Body of pancreas (tissue), 4 donors: ENCODE measurements around the gene SASH3. TPM values are rescaled to one million over a fixed set of nuclear protein-coding genes. Genes with fewer than 3 reads are reported as not detected.

Source experiments
- ATAC-seq: fragments of 150-250 bp; one replicate; pipeline ENCODE4 v1.9.1; 2016
- DNase-seq, 4 donors: peaks; one replicate each; pipeline ENCODE4 v3.0.0-alpha.2; 2019
- H3K27ac ChIP-seq, 4 donors: fragments of 200-600 bp; sonication (generic); 1 replicate in 3 of 4; 2 replicates in 1 of 4; pipeline versions ENCODE4 v1.5.1 to v1.6.1; 2016 to 2019; ENCODE audit warnings: mild to moderate bottlenecking in 1 of 4, mixed read lengths in 1 of 4, moderate library complexity in 1 of 4
- H3K27me3 ChIP-seq, 2 donors: fragments of 200-600 bp; sonication (generic); one replicate each; pipeline ENCODE4 v1.6.0; 2016; ENCODE audit warnings: mild to moderate bottlenecking in 1 of 2
- H3K36me3 ChIP-seq, 2 donors: fragments of 200-600 bp; sonication (generic); replicated peaks in 1 of 2; 2 replicates each; pipeline ENCODE4 v1.5.1; 2016; ENCODE audit warnings: low read depth in 2 of 2; ENCODE audit not compliant: insufficient read depth in 1 of 2
- H3K4me1 ChIP-seq: fragments of 200-600 bp; sonication (generic); one replicate; pipeline ENCODE4 v1.6.0; 2016
- H3K4me3 ChIP-seq, 2 donors: fragments of 200-600 bp; sonication (generic); 1 replicate in 1 of 2; 2 replicates in 1 of 2; pipeline ENCODE4 v1.5.1; 2016 to 2019
- H3K9me3 ChIP-seq, 3 donors: fragments of 200-600 bp; sonication (generic); 1 replicate in 2 of 3; 2 replicates in 1 of 3; pipeline ENCODE4 v1.5.1; 2016
- POLR2A ChIP-seq, 3 donors: fragments of 450-650 bp; IDR thresholded peaks; one replicate each; pipeline ENCODE4 v1.6.1; 2016; ENCODE audit warnings: antibody characterized with exemption in 3 of 3, mild to moderate bottlenecking in 2 of 3
- WGBS, 2 donors: methylation state at CpG; one replicate each; pipeline ENCODE4 v1.1.5; 2017; 5-methylcytosine and 5-hydroxymethylcytosine counted together
- intact Hi-C: fragments of 100-400 bp; cut with DNase I; formaldehyde crosslinking; loops from one replicate; pipeline ENCODE4 v1.15.1; 2023
- total RNA-seq, 2 donors: library from RNA; depleted of rRNA; stranded (reverse); fragments of >200 nt; gene quantifications; one replicate each; pipeline ENCODE4 v1.1.0, GENCODE V29; 2016
- TF ChIP-seq, protein P1 (sequence below), 7 experiments: fragments of 450-650 bp in 4 of 7; fragments of 200-600 bp in 3 of 7; sonication (generic) in 3 of 7; IDR thresholded peaks; one replicate each; pipeline ENCODE4 v1.5.1; 2016 to 2019; ENCODE audit warnings: antibody characterized with exemption in 7 of 7

SASH3 gene
- total RNA-seq, 2 donors from 2014 or later: 3.6 TPM

DNA sequence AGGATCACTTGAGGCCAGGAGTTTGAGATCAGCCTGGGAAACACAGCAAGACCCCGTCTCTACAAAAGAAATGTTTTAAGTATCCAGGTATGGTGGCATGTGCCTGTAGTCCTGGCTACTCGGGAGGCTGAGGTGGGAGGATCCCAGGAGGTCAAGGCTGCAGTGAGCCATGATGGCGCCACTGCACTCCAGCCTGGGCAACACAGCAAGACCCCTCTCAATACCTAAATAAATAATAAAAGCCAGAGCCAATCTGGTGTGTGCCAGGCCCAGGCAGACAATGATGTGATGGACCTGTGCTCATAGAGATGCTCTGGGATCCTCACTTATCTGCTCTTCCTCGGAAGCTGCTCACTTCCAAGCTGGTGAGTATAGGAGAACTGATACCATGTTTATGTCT is 18.2 kb upstream of the SASH3 start:
- 74 to 93% methylated on average over 4 of the region's 4 CpGs for WGBS, 2 donors

DNA sequence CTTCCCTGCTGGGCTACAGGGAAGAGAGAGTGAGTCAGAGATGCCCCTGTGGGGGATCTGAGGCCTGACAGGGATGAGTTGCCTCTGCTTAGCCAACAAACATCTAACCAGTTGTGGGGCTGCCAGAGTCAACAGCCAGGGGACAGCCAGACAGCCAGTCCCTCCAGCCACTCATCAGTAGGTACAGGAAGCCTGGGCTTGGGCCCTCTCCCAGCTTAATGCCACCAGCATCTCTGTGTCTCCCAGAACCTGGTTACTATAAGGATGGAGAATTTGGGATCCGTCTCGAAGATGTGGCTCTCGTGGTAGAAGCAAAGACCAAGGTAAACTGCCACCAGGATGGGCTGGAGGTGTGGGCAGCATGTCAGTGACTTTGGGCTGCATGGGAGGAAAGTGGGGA is 17.3 kb upstream of the SASH3 start:
- no peak overlapping the region for H3K4me3 ChIP-seq
- TF ChIP-seq, protein P1, sequence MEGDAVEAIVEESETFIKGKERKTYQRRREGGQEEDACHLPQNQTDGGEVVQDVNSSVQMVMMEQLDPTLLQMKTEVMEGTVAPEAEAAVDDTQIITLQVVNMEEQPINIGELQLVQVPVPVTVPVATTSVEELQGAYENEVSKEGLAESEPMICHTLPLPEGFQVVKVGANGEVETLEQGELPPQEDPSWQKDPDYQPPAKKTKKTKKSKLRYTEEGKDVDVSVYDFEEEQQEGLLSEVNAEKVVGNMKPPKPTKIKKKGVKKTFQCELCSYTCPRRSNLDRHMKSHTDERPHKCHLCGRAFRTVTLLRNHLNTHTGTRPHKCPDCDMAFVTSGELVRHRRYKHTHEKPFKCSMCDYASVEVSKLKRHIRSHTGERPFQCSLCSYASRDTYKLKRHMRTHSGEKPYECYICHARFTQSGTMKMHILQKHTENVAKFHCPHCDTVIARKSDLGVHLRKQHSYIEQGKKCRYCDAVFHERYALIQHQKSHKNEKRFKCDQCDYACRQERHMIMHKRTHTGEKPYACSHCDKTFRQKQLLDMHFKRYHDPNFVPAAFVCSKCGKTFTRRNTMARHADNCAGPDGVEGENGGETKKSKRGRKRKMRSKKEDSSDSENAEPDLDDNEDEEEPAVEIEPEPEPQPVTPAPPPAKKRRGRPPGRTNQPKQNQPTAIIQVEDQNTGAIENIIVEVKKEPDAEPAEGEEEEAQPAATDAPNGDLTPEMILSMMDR (IDR thresholded peaks at IDR 0.05): no peak
- TF ChIP-seq POLR2A (IDR thresholded peaks at IDR 0.05): no peak
- DNase-seq (no peak), ATAC-seq (no peak)
- no peaks in the 10 kb centered on the region for H3K27me3 ChIP-seq
- no peaks in the 10 kb centered on the region for H3K4me1 ChIP-seq
- no peaks in the 10 kb centered on the region for H3K9me3 ChIP-seq
- 64 to 73% methylated on average over 3 of the region's 3 CpGs for WGBS, 2 donors
- H3K27ac ChIP-seq: no peak overlapping the region
- no peaks in the 10 kb centered on the region for H3K36me3 ChIP-seq
- intact Hi-C loops: no loop called here

More for the DNA sequence above, 18.2 kb upstream of the SASH3 start:
- H3K4me1 ChIP-seq: no peaks in the 10 kb centered on the region
- DNase-seq (no peak), ATAC-seq (no peak)
- H3K36me3 ChIP-seq: no peaks in the 10 kb centered on the region
- intact Hi-C loops: no loop called here
- no peaks in the 10 kb centered on the region for H3K27me3 ChIP-seq
- TF ChIP-seq POLR2A (IDR thresholded peaks at IDR 0.05): no peak
- TF ChIP-seq, protein P1 (IDR thresholded peaks at IDR 0.05): no peak
- H3K4me3 ChIP-seq: no peak overlapping the region
- H3K9me3 ChIP-seq: no peaks in the 10 kb centered on the region
- no peak overlapping the region for H3K27ac ChIP-seq

DNA sequence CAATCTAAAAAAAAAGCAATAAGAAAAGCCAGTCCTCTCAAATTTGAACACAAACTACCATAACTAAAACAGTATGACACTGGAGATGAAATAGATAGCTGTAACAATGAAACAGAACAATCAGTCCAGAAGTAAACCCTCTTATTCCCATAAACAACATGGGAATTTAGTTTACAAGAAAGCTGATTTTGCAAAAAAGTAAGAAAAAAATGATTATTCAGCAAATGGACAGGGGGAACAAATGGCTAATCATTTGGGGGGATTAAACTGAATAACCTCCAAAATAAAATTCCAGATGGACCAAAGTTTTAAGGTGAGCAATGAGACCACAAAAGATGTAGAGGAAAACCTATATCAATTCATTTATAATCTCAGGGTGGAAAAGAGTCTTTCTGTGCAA is 16.1 kb upstream of the SASH3 start:
- ATAC-seq (no peak), DNase-seq (no peak)
- no peaks in the 10 kb centered on the region for H3K36me3 ChIP-seq
- no peaks in the 10 kb centered on the region for H3K27me3 ChIP-seq
- intact Hi-C loops: no loop called here
- H3K9me3 ChIP-seq: no peaks in the 10 kb centered on the region
- no peak overlapping the region for H3K27ac ChIP-seq
- H3K4me1 ChIP-seq: no peaks in the 10 kb centered on the region
- no peak overlapping the region for H3K4me3 ChIP-seq
- TF ChIP-seq, protein P1 (IDR thresholded peaks at IDR 0.05): no peak
- TF ChIP-seq POLR2A (IDR thresholded peaks at IDR 0.05): no peak

DNA sequence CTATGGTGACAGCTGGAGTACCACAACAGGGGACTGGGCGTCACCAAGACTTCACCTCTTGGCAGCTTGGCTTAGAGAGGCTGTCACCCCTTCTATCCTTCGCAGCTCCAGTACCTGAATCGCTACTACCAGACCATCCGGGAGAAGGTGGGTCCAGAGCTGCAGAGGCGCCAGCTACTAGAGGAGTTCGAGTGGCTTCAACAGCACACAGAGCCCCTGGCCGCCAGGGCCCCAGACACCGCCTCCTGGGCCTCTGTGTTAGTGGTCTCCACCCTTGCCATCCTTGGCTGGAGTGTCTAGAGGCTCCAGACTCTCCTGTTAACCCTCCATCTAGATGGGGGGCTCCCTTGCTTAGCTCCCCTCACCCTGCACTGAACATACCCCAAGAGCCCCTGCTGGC is 11.6 kb upstream of the SASH3 start:
- no peaks in the 10 kb centered on the region for H3K27me3 ChIP-seq
- ATAC-seq (no peak), DNase-seq (no peak)
- no peaks in the 10 kb centered on the region for H3K36me3 ChIP-seq
- TF ChIP-seq, protein P1 (IDR thresholded peaks at IDR 0.05): no peak
- TF ChIP-seq POLR2A (IDR thresholded peaks at IDR 0.05): no peak
- intact Hi-C loops: no loop called here
- 85% methylated on average over 8 of the region's 8 CpGs; no CpG with 5 or more reads in 1 of the 2 donors for WGBS, 2 donors
- no peak overlapping the region for H3K4me3 ChIP-seq
- no peaks in the 10 kb centered on the region for H3K4me1 ChIP-seq
- no peak overlapping the region for H3K27ac ChIP-seq
- no peaks in the 10 kb centered on the region for H3K9me3 ChIP-seq

DNA sequence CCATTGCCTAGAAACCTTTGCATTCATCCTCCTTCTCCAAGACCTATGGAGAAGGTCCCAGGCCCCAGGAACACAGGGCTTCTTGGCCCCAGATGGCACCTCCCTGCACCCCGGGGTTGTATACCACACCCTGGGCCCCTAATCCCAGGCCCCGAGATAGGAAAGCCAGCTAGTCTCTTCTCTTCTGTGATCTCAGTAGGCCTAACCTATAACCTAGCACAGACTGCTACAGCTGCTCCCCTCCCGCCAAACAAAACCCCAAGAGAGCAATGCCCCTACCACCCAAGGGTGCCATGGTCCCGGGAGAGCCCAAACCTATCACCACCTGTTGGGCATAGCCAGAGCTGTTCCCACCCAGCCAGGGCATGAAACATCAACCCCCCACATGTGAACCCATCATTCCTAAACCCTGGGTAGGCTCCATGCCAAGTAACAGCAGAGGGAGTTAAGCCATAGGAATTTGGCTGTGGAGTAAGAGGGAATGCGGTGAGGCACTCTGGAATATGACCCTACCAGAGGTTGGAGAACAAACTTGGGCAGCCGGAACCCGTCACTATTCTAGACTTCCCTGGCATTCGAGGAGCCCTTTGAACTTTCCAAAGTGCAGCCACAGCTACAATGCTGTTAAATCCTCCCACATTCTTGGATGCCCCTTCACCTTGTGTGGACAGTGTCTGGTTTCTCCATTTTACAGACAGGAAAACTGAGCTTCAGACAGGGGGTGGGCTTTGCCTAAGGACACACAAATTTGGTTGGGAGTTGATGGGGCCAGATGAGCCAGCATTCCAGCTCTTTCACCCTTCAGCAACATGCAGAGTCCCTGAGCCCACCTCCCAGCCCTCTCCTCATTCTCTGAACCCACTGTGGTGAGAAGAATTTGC is 10.9 kb upstream of the SASH3 start:
- intact Hi-C loops: no loop called here
- no peak for TF ChIP-seq POLR2A (IDR thresholded peaks at IDR 0.05)
- TF ChIP-seq, protein P1 (IDR thresholded peaks at IDR 0.05): no peak
- H3K27me3 ChIP-seq: no peaks in the 10 kb centered on the region
- no peaks in the 10 kb centered on the region for H3K4me1 ChIP-seq
- no peaks in the 10 kb centered on the region for H3K36me3 ChIP-seq
- H3K4me3 ChIP-seq: no peak overlapping the region
- ATAC-seq (no peak), DNase-seq (no peak)
- no peak overlapping the region for H3K27ac ChIP-seq
- 90% methylated on average over 5 of the region's 8 CpGs; no CpG with 5 or more reads in 1 of the 2 donors for WGBS, 2 donors
- H3K9me3 ChIP-seq: no peaks in the 10 kb centered on the region
